Naive thymus-derived CD4-positive, alpha-beta T cell (primary cell): ENCODE data around the gene CHRNE. TPM values are rescaled to one million over a fixed set of nuclear protein-coding genes. Genes with fewer than 3 reads are reported as not detected.

Source experiments
- ATAC-seq: fragments of 150-1000 bp; cut with Tn5 transposase; 2 replicates; pipeline ENCODE4 v1.10.0; 2021; ENCODE audit warnings: mild to moderate bottlenecking, moderate library complexity
- CTCF ChIA-PET: fragments of 350-600 bp; sonication (Branson Sonifier 250); formaldehyde crosslinking; loops from one replicate; lab custom pipeline; 2021; ENCODE audit warnings: antibody characterized with exemption; lab: Charles Lee
- POLR2A ChIA-PET: fragments of 350-600 bp; sonication (Branson Sonifier 250); formaldehyde crosslinking; loops from one replicate; lab custom pipeline; 2021; ENCODE audit warnings: antibody characterized with exemption, inconsistent platforms; lab: Charles Lee
- DNase-seq, 9 donors: peaks; one replicate each; pipeline versions ENCODE4 v3.0.0 to v3.0.0-alpha.2; 2020 to 2022; ENCODE audit warnings: mixed read lengths in 1 of 9
- H3K27ac ChIP-seq: one replicate; pipeline ENCODE4 v1.7.0; 2013; ENCODE audit warnings: mild to moderate bottlenecking, low read depth, low read length, moderate library complexity
- H3K27me3 ChIP-seq, 2 donors: one replicate each; pipeline ENCODE4 v1.7.0; 2013; ENCODE audit warnings: low read length in 2 of 2, mild to moderate bottlenecking in 2 of 2, moderate library complexity in 2 of 2; ENCODE audit not compliant: control insufficient read depth in 2 of 2, insufficient read depth in 2 of 2
- H3K36me3 ChIP-seq, 3 experiments: 1 replicate in 2 of 3; 2 replicates in 1 of 3; pipeline ENCODE4 v1.7.0; 2013; ENCODE audit warnings: low read length in 3 of 3, mild to moderate bottlenecking in 3 of 3, moderate library complexity in 1 of 3; ENCODE audit not compliant: insufficient read depth in 3 of 3, control insufficient read depth in 2 of 3
- H3K4me1 ChIP-seq, 2 donors: one replicate each; pipeline ENCODE4 v1.7.0; 2013; ENCODE audit warnings: low read length in 2 of 2, mild to moderate bottlenecking in 2 of 2, moderate library complexity in 1 of 2; ENCODE audit not compliant: control insufficient read depth in 2 of 2, insufficient read depth in 2 of 2
- H3K4me3 ChIP-seq: 2 replicates; pipeline ENCODE4 v1.7.0; 2013; ENCODE audit warnings: mild to moderate bottlenecking, low read length
- H3K9me3 ChIP-seq, 3 experiments: 1 replicate in 2 of 3; 2 replicates in 1 of 3; pipeline ENCODE4 v1.7.0; 2013; ENCODE audit warnings: low read length in 3 of 3; ENCODE audit not compliant: control insufficient read depth in 2 of 3
- H3K27ac Mint-ChIP-seq, 9 donors: one replicate each; pipeline ENCODE4 v1.8.0; 2020 to 2022; ENCODE audit warnings: mixed read lengths in 9 of 9, mild to moderate bottlenecking in 8 of 9, moderate library complexity in 5 of 9, inconsistent platforms in 2 of 9
- H3K27me3 Mint-ChIP-seq, 5 donors: one replicate each; pipeline ENCODE4 v1.8.0; 2021 to 2022; ENCODE audit warnings: mixed read lengths in 5 of 5, mild to moderate bottlenecking in 1 of 5
- H3K36me3 Mint-ChIP-seq, 5 donors: one replicate each; pipeline ENCODE4 v1.8.0; 2020 to 2022; ENCODE audit warnings: mixed read lengths in 5 of 5, mild to moderate bottlenecking in 3 of 5, inconsistent platforms in 1 of 5
- H3K4me1 Mint-ChIP-seq, 7 donors: one replicate each; pipeline ENCODE4 v1.8.0; 2020 to 2022; ENCODE audit warnings: mixed read lengths in 7 of 7, mild to moderate bottlenecking in 3 of 7, inconsistent platforms in 1 of 7
- H3K4me3 Mint-ChIP-seq, 10 donors: one replicate each; pipeline ENCODE4 v1.8.0; 2020 to 2022; ENCODE audit warnings: mild to moderate bottlenecking in 10 of 10, mixed read lengths in 10 of 10, moderate library complexity in 6 of 10, inconsistent platforms in 2 of 10
- H3K9me3 Mint-ChIP-seq, 11 donors: one replicate each; pipeline ENCODE4 v1.8.0; 2020 to 2022; ENCODE audit warnings: mixed read lengths in 11 of 11, mild to moderate bottlenecking in 4 of 11, inconsistent platforms in 1 of 11, moderate library complexity in 1 of 11
- intact Hi-C, 2 donors: fragments of 100-400 bp; cut with micrococcal nuclease; formaldehyde crosslinking; loops; one replicate each; pipeline ENCODE4 v1.15.1; 2023
- polyA plus RNA-seq, 2 donors: library from polyadenylated mRNA; unstranded; fragments of 300-500 nt; fragmentation: Illumina TruSeq; gene quantifications; one replicate each; pipeline ENCODE4 v1.2.3, GENCODE V29; 2021
- total RNA-seq, 6 experiments: library from RNA in 5 of 6; stranded (reverse) in 5 of 6; gene quantifications; 1 replicate in 5 of 6; 2 replicates in 1 of 6; pipeline ENCODE4 v1.2.3 and lab custom pipeline; 2021 to 2026

CHRNE gene
- total and polyA plus RNA-seq, 7 experiments from 2014 or later: 0.24 to 6.5 (median 0.77) TPM; not detected in 1

- POLR2A ChIA-PET: interaction anchor here (1.8 to 4.9 kb wide), 8 partner anchors 10 to 230 kb away, joined by 7 to 135 read pairs (median 21); partner anchors contain the start of genes ARRB2, C17orf107, CHRNE and ENO3
- H3K4me1 Mint-ChIP-seq: peaks cover 60 to 84% (median 78%) of the 10 kb centered on the region in 7 donors
- Histone ChIP-seq H3K27ac (peak overlapping the region; percentile 89), H3K9me3 (no peaks in the 10 kb centered on the region), H3K4me3 (peak overlapping the region; percentile 89), H3K27me3 (no peaks in the 10 kb centered on the region), H3K4me1 (peaks cover 59 to 60% of the 10 kb centered on the region in 2 donors), H3K36me3 (peaks cover 9 to 63% (median 21%) of the 10 kb centered on the region in 3 experiments)
- H3K36me3 Mint-ChIP-seq: peaks cover 0 to 56% (median 33%) of the 10 kb centered on the region in 5 donors
- peaks cover 0 to 2% (median 0%) of the 10 kb centered on the region in 11 donors for H3K9me3 Mint-ChIP-seq
- no peak for ATAC-seq
- CTCF ChIA-PET: no interaction called here
- H3K27ac Mint-ChIP-seq: peak overlapping the region; percentile 89 to 98 (median 95)
- H3K27me3 Mint-ChIP-seq: peaks cover 0 to 2% (median 0%) of the 10 kb centered on the region in 5 donors
- intact Hi-C loops: loop anchor here (2.0 to 10.0 kb wide), 5 partner anchors 32 to 1714 kb away; partner anchors contain the start of genes ZNF594 (in 2 of the 2), ARRB2 (in 1 of the 2), C17orf100 (in 1 of the 2) and INCA1 (in 1 of the 2)
- no peak for DNase-seq
- H3K4me3 Mint-ChIP-seq: peak overlapping the region; percentile 92 to 100 (median 98)
Measured at GRCh38 chr17:4941319-4941610, 38.4 kb upstream of the CHRNE start.

DNA sequence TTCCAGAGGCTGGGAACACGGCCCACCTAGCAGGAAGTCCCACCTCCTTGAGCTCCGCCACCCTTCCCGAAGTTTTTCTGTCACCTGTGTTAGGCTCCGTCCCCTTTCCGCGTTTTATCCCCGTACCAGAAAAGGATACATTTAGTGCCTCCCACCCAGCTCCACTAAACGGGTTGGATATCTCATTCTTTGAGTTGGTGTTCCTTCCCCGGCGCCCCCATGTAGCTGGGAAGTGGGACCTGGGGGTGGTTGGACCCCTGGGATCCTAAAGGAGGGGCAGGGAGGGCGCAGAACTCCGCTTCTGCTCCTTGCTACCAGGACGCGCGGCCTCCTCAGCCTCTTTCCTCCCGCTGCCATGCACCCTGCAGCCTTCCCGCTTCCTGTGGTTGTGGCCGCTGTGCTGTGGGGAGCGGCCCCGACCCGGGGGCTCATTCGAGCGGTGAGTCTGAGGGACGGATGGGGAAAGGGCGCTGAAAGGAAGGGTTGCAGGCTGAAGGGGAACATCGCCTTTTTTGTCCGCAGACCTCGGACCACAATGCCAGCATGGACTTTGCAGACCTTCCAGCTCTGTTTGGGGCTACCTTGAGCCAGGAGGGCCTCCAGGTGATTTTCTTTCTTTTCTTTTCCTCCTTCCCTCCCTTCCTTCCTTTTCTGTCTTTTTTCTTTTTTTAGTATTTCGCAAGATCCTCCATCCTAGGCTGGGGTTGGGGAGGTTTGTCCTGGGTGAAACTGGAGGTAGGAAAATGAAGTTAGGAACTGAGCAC lies 37.8 kb upstream of the CHRNE start:
- peaks cover 54 to 55% of the 10 kb centered on the region in 2 donors for H3K4me1 ChIP-seq
- peaks cover 7 to 59% (median 21%) of the 10 kb centered on the region in 3 experiments for H3K36me3 ChIP-seq
- peaks cover 0 to 56% (median 31%) of the 10 kb centered on the region in 5 donors for H3K36me3 Mint-ChIP-seq
- H3K27ac ChIP-seq: peak overlapping the region; percentile 89
- ChIA-PET CTCF (interaction anchor here (0.7 to 1.9 kb wide), 8 partner anchors 8 to 151 kb away, joined by 3 to 10 read pairs (median 4); partner anchors contain the start of genes PFN1 and SPAG7), POLR2A (interaction anchor here (0.7 to 4.9 kb wide), 25 partner anchors 10 to 798 kb away, joined by 3 to 135 read pairs (median 5); partner anchors contain the start of genes ARRB2, C17orf107, CAMTA2 and CHRNE)
- H3K27me3 ChIP-seq: no peaks in the 10 kb centered on the region
- H3K27ac Mint-ChIP-seq: peak overlapping the region; percentile 89 to 98 (median 95)
- no peak for ATAC-seq
- H3K27me3 Mint-ChIP-seq: peaks cover 0 to 2% (median 0%) of the 10 kb centered on the region in 5 donors
- H3K4me3 ChIP-seq: peak overlapping the region; percentile 89
- peak overlapping the region; percentile 92 to 100 (median 98) for H3K4me3 Mint-ChIP-seq
- peak in 3 of 9 donors; percentile 34 to 57 (median 39) for DNase-seq
- intact Hi-C loops: loop anchor here (1.0 to 10.0 kb wide), 13 partner anchors 8 to 1714 kb away; partner anchors contain the start of genes ARRB2 (in 2 of the 2), CAMTA2 (in 2 of the 2), INCA1 (in 2 of the 2) and KIF1C (in 2 of the 2)
- H3K4me1 Mint-ChIP-seq: peaks cover 59 to 84% (median 73%) of the 10 kb centered on the region in 7 donors
- peaks cover 0 to 1% (median 0%) of the 10 kb centered on the region in 11 donors for H3K9me3 Mint-ChIP-seq
- no peaks in the 10 kb centered on the region for H3K9me3 ChIP-seq

DNA sequence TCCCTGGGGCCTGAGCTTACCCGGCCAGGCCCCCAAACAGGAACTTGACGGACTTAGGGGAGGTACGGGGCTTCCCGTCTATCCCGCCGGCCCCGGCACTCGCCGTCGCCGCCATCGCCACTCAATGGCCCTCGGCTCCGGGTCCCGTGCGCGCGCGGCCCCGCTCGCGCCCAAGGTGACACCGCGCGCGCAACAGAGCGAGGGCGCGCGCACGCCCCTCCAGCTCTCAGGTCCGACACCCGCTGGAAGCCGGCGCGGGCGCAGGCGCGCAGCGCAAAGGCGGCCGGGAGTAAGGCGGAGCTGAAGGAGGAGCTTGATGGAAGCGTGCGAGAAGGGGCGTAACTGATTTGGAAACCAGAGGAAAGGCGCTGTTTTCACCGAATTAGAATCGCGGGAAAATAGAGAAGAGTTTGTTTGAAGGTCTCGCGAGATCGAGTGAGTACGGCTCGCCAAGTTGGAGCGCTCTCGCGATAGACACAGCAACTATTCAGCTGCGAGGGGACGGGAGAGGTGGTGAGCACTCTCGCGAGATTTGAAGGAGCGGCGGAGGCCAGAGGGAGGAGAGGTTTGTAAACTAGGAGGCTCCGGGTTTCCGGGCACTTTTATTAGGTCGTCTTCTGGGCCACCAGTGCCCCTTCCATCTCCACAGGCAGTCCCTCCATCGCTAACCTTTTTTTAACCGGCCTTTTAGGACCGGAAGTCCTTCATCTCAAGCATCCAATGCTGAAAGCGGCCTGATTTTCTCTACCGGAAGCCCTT lies 37.1 kb upstream of the CHRNE start, which contains the start of the genes RNF167 and SLC25A11:
Gene RNF167 (plus strand): TSS at position 473 of the 759 bp plus-strand sequence. CDS start 642 bp downstream, outside the sequence.
Gene SLC25A11 (minus strand): TSS at position 251 of the 759 bp plus-strand sequence. CDS start 136 bp downstream, at position 115.
- peaks cover 0 to 1% (median 0%) of the 10 kb centered on the region in 11 donors for H3K9me3 Mint-ChIP-seq
- H3K27me3 Mint-ChIP-seq: no peaks in the 10 kb centered on the region
- peak within 1 kb of the TSS; percentile 89 to 98 (median 95) for H3K27ac Mint-ChIP-seq
- POLR2A ChIA-PET: interaction anchor here (0.6 to 4.9 kb wide), 31 partner anchors 9 to 797 kb away, joined by 3 to 135 read pairs (median 4); partner anchors contain the start of genes ARRB2, C17orf107, CAMTA2 and CHRNE
- peaks cover 52 to 77% (median 65%) of the 10 kb centered on the region in 7 donors for H3K4me1 Mint-ChIP-seq
- Histone ChIP-seq H3K27ac (peak within 1 kb of the TSS; percentile 89), H3K4me3 (peak within 1 kb of the TSS; percentile 89), H3K36me3 (peaks cover 2 to 51% (median 16%) of the 10 kb centered on the region in 3 experiments), H3K27me3 (no peaks in the 10 kb centered on the region), H3K9me3 (no peaks in the 10 kb centered on the region), H3K4me1 (peaks cover 46 to 47% of the 10 kb centered on the region in 2 donors)
- DNase-seq: peak; percentile 86 to 99 (median 98)
- ATAC-seq: peak; percentile 94
- CTCF ChIA-PET: interaction anchor here (0.7 to 1.9 kb wide), 9 partner anchors 9 to 150 kb away, joined by 3 to 10 read pairs (median 4); partner anchors contain the start of genes PFN1 and SPAG7
- peaks cover 0 to 48% (median 23%) of the 10 kb centered on the region in 5 donors for H3K36me3 Mint-ChIP-seq
- intact Hi-C loops: loop anchor here (1.0 to 10.0 kb wide), 13 partner anchors 8 to 1715 kb away; partner anchors contain the start of genes ARRB2 (in 2 of the 2), CAMTA2 (in 2 of the 2), INCA1 (in 2 of the 2) and KIF1C (in 2 of the 2)
- peak within 1 kb of the TSS; percentile 92 to 100 (median 98) for H3K4me3 Mint-ChIP-seq

DNA sequence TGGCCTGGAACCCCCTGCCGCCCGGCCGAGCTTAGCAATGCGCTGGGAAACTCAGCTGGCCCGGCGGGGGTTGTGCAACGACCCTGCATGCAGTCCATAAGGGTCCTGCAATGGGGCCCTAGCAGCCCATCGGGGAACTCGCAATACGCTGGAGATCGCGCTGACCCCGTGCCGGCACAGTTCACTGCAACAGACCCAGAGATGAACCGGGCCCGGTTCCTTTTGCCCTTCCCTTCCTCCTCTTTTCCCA lies 36.6 kb upstream of the CHRNE start:
- ChIA-PET POLR2A (interaction anchor here (0.6 to 4.9 kb wide), 28 partner anchors 8 to 384 kb away, joined by 3 to 135 read pairs (median 4); partner anchors contain the start of genes ARRB2, C17orf107, CAMTA2 and CHRNE), CTCF (interaction anchor here (0.8 to 1.9 kb wide), 8 partner anchors 9 to 149 kb away, joined by 3 to 10 read pairs (median 4); partner anchors contain the start of gene PFN1)
- intact Hi-C loops: no loop called here
- ATAC-seq (no peak), DNase-seq (peak in 1 of 9 donors; percentile 20)
- peak overlapping the region; percentile 89 for H3K4me3 ChIP-seq
- Mint-ChIP-seq H3K4me3 (peak overlapping the region; percentile 92 to 100 (median 98)), H3K27ac (peak overlapping the region; percentile 88 to 98 (median 92)), H3K9me3 (peaks cover 0 to 1% (median 0%) of the 10 kb centered on the region in 11 donors), H3K4me1 (peaks cover 49 to 75% (median 63%) of the 10 kb centered on the region in 7 donors), H3K27me3 (no peaks in the 10 kb centered on the region), H3K36me3 (peaks cover 0 to 43% (median 23%) of the 10 kb centered on the region in 5 donors)
- H3K4me1 ChIP-seq: peaks cover 43 to 44% of the 10 kb centered on the region in 2 donors
- no peaks in the 10 kb centered on the region for H3K9me3 ChIP-seq
- peaks cover 0 to 46% (median 16%) of the 10 kb centered on the region in 3 experiments for H3K36me3 ChIP-seq
- H3K27me3 ChIP-seq: no peaks in the 10 kb centered on the region
- peak overlapping the region; percentile 89 for H3K27ac ChIP-seq

DNA sequence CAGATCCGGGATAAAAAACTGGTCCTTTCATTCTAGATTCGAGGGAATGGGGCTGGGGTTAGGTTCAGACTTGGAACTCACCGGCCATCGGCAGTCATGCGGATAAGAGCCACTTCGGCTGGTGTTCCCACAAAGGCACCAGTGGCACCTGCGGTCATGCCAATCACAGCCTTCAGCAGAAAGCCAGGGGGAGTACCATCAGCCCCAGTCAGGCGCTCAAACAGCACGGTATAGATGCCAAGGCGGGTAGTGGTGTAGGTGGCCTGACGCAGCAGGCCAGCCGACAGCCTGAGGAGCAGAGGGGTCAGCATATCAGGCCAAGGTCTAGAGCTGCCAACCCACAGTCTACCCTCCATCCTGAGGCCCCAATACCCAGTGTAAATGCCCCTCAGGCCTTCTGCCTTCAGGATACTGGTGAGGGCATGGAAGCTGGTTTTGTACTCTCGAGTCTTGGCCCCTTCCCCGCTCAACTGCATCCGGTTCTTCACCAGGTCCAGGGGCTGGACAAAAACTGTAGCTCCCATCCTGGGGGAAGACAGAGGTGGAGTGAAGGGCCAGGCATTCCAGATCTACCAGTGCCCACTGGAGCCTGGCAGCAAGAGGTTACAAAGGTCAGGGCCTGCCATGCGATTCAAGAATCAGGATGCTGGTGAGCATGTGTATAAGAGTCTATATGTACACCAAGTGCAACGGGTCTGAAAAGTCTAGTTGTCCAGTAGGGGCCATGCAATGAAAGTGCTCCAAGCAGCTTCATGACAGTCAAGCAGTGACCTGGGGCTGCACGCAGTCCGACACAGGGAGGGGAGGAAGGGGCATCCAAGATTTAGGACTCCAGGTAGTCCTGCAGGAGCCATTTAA lies 36.0 kb upstream of the CHRNE start:
- peak overlapping the region; percentile 89 for H3K4me3 ChIP-seq
- CTCF ChIA-PET: interaction anchor here (1.0 to 1.9 kb wide), 6 partner anchors 10 to 41 kb away, joined by 3 to 10 read pairs (median 4); partner anchors contain the start of gene PFN1
- DNase-seq (no peak), ATAC-seq (no peak)
- peak overlapping the region; percentile 88 to 98 (median 92) for H3K27ac Mint-ChIP-seq
- peaks cover 0 to 1% (median 0%) of the 10 kb centered on the region in 11 donors for H3K9me3 Mint-ChIP-seq
- peaks cover 0 to 3% (median 0%) of the 10 kb centered on the region in 5 donors for H3K27me3 Mint-ChIP-seq
- POLR2A ChIA-PET: interaction anchor here (0.6 to 4.9 kb wide), 17 partner anchors 12 to 236 kb away, joined by 3 to 135 read pairs (median 8); partner anchors contain the start of genes ARRB2, C17orf107, CHRNE and ENO3
- H3K36me3 ChIP-seq: peaks cover 0 to 46% (median 16%) of the 10 kb centered on the region in 3 experiments
- peaks cover 43 to 44% of the 10 kb centered on the region in 2 donors for H3K4me1 ChIP-seq
- peak overlapping the region; percentile 89 for H3K27ac ChIP-seq
- intact Hi-C loops: no loop called here
- no peaks in the 10 kb centered on the region for H3K9me3 ChIP-seq
- peaks cover 49 to 75% (median 63%) of the 10 kb centered on the region in 7 donors for H3K4me1 Mint-ChIP-seq
- H3K36me3 Mint-ChIP-seq: peaks cover 0 to 37% (median 23%) of the 10 kb centered on the region in 5 donors
- peak overlapping the region; percentile 92 to 100 (median 98) for H3K4me3 Mint-ChIP-seq
- no peaks in the 10 kb centered on the region for H3K27me3 ChIP-seq
